H1 (cell line): Measurements from ENCODE around the gene ENTPD6. TPM values are rescaled to one million over a fixed set of nuclear protein-coding genes. Genes with fewer than 3 reads are reported as not detected.

Experiments
- CHD1 ChIP-seq: IDR thresholded peaks from 2 replicates; pipeline ENCODE4 v1.6.1; 2012; ENCODE audit warnings: low read depth, low read length, improper control_type of control experiment
- JUN ChIP-seq: IDR thresholded peaks from 2 replicates; pipeline ENCODE4 v1.6.1; 2011; ENCODE audit warnings: low read depth, mild to moderate bottlenecking, improper control_type of control experiment, low read length
- ZNF274 ChIP-seq: IDR thresholded peaks from 2 replicates; pipeline ENCODE4 v1.7.0; 2012; ENCODE audit warnings: low read length, borderline replicate concordance; ENCODE audit errors: extremely low read depth
- polyA plus RNA-seq, 7 experiments: library from polyadenylated mRNA; depleted of rRNA in 3 of 7; stranded (reverse) in 5 of 7; unstranded in 2 of 7; fragments of >200 nt in 5 of 7; fragments of 200-250 nt in 2 of 7; gene quantifications; 1 replicate in 5 of 7; 2 replicates in 1 of 7; 4 replicates in 1 of 7; pipeline versions ENCODE4 v1.2.1 to v1.2.3, GENCODE V29; 2011 to 2013; ENCODE audit warnings: missing spikeins in 2 of 7, mixed read lengths in 2 of 7
- total RNA-seq: library from RNA; stranded (reverse); fragmentation: NEBNext Ultra II Directional; extraction: Animal tissue kit (Norgen Biotek cat#: 25700); gene quantifications from 2 replicates; pipeline ENCODE4 v1.2.1, GENCODE V29; 2021

The ENTPD6 gene
- total and polyA plus RNA-seq, 2 of the 8 experiments (the other 6 are each of a cell fraction or from before 2014, with no cell fraction given) = 47.8 to 57.3 TPM

DNA sequence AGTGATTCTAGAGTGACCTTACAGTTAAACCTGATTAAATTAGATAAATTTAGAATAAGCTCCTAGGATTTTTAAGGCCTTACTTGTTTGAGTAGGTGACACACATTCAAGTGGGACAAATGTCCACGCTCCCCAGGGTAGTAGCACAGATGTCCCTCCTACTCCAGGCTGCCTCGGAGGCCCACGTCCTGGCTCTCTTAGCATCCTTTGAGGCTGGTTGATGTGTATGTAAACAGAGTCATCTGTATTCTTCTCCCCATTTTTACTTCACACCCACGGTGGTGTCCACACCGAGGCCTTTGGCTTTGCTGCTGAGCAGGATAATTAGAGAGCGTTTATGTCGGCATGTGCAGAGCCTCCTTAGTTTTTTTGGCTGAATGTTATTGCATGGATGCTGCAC, 15.8 kb downstream of the ENTPD6 start (continued):
- TF ChIP-seq JUN = no peak
- TF ChIP-seq CHD1 = no peak
- no peak for TF ChIP-seq ZNF274
